Measurements from ENCODE around the gene TBL3. TPM values are rescaled to one million over a fixed set of nuclear protein-coding genes. Genes with fewer than 3 reads are reported as not detected.

TBL3 gene
- total and polyA plus RNA-seq, 9 of the 15 experiments (the other 6 are each of a cell fraction or from before 2014, with no cell fraction given) = 0.97 to 117 (median 24.5) TPM

DNA sequence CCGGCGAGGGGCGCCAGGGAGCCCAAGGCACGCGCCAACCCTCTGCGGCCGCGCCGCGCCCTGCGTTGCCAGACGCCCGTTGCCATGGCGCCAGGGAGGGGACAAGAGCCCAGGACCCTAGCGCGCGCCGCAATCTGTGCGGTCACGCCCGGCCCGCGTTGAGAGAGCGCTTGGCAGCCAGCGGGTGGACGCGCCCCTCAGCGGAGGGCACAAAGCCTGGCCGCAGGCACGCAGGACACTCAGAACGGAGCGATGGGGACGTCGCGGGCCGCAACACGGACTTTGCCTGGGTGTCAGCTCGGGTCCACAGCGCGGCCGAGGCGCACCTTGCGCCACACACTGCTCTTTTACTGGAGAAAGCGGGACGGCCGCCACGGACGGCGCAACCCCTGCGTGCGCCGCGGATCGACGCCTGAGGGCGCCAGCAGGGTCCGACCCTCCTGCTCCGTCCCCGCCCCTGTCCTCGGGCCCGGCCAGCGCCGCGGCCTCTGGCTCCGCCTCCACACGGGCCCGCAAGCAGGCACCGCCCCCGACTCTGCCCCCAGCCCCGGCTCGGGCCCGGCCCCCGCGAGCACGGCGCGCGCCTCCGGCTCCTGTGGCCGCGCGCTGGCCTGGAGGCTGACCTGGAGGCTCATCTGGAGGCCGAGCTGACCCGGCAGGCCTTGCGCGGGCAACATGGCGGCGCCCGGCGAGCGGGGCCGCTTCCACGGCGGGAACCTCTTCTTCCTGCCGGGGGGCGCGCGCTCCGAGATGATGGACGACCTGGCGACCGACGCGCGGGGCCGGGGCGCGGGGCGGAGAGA lies 11.9 kb downstream of the TBL3 start, which contains the start of gene GFER (continued):
- 0 out of 2 replicates have a peak, but pooled peaks have one; percentile 26 for TF ChIP-seq JUN (IDR thresholded peaks at IDR 0.05; ENCODE audit: borderline replicate concordance, low read depth, low read length)
- TF ChIP-seq JUN (CRISPR knock-in tag; IDR thresholded peaks at IDR 0.05; ENCODE audit: borderline replicate concordance) = no peak
- no peak for TF ChIP-seq ETV6 (IDR thresholded peaks at IDR 0.05; ENCODE audit: borderline replicate concordance in 1 of 2, low read depth in 2 of 2, low read length in 1 of 2)
- no peak for TF ChIP-seq ETV6 (CRISPR knock-in tag; IDR thresholded peaks at IDR 0.05; ENCODE audit: borderline replicate concordance)
- peak; percentile 78 for TF ChIP-seq BHLHE40 (IDR thresholded peaks at IDR 0.05; ENCODE audit: low read length)
- TF ChIP-seq EGR1 (conservative IDR thresholded peaks at IDR 0.05) = no peak
- peak; percentile 91 for TF ChIP-seq RFX1 (IDR thresholded peaks at IDR 0.05)
- TF ChIP-seq, protein P1, sequence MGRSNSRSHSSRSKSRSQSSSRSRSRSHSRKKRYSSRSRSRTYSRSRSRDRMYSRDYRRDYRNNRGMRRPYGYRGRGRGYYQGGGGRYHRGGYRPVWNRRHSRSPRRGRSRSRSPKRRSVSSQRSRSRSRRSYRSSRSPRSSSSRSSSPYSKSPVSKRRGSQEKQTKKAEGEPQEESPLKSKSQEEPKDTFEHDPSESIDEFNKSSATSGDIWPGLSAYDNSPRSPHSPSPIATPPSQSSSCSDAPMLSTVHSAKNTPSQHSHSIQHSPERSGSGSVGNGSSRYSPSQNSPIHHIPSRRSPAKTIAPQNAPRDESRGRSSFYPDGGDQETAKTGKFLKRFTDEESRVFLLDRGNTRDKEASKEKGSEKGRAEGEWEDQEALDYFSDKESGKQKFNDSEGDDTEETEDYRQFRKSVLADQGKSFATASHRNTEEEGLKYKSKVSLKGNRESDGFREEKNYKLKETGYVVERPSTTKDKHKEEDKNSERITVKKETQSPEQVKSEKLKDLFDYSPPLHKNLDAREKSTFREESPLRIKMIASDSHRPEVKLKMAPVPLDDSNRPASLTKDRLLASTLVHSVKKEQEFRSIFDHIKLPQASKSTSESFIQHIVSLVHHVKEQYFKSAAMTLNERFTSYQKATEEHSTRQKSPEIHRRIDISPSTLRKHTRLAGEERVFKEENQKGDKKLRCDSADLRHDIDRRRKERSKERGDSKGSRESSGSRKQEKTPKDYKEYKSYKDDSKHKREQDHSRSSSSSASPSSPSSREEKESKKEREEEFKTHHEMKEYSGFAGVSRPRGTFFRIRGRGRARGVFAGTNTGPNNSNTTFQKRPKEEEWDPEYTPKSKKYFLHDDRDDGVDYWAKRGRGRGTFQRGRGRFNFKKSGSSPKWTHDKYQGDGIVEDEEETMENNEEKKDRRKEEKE (IDR thresholded peaks at IDR 0.05; ENCODE audit: borderline replicate concordance in 1 of 2, control insufficient read depth in 1 of 2, low read depth in 2 of 2, low read length in 1 of 2) = peak in 1 of 2 experiments; percentile 88; a peak in 2 of 4 replicates
- TF ChIP-seq BMI1 (IDR thresholded peaks at IDR 0.05; ENCODE audit: low read length) = peak; percentile 54; the same call in 1 of the 2 replicates
- no peak for TF ChIP-seq ZNF445 (CRISPR knock-in tag; IDR thresholded peaks at IDR 0.05; ENCODE audit: low read depth)
- TF ChIP-seq MAFK (IDR thresholded peaks at IDR 0.05; ENCODE audit: low read length) = no peak
- TF ChIP-seq, protein P2, sequence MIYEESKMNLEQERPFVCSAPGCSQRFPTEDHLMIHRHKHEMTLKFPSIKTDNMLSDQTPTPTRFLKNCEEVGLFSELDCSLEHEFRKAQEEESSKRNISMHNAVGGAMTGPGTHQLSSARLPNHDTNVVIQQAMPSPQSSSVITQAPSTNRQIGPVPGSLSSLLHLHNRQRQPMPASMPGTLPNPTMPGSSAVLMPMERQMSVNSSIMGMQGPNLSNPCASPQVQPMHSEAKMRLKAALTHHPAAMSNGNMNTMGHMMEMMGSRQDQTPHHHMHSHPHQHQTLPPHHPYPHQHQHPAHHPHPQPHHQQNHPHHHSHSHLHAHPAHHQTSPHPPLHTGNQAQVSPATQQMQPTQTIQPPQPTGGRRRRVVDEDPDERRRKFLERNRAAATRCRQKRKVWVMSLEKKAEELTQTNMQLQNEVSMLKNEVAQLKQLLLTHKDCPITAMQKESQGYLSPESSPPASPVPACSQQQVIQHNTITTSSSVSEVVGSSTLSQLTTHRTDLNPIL (CRISPR knock-in tag; IDR thresholded peaks at IDR 0.05) = no peak
- peak; percentile 31 for TF ChIP-seq PHF20 (IDR thresholded peaks at IDR 0.05; ENCODE audit: partially characterized antibody)
- peak; percentile 76 for TF ChIP-seq HCFC1 (IDR thresholded peaks at IDR 0.05; ENCODE audit: low read depth, low read length)
- TF ChIP-seq TAF1 (IDR thresholded peaks at IDR 0.05; ENCODE audit: control insufficient read depth, extremely low read depth, insufficient read depth, low read length, severe bottlenecking) = peak; percentile 88
- TF ChIP-seq HINFP (tag; conservative IDR thresholded peaks at IDR 0.05; ENCODE audit: low read depth) = no peak
- TF ChIP-seq CXXC5 (CRISPR knock-in tag; IDR thresholded peaks at IDR 0.05) = peak; percentile 91
- no peak for TF ChIP-seq RFX5 (IDR thresholded peaks at IDR 0.05; ENCODE audit: low read depth, low read length)
- no peak for TF ChIP-seq FOXO4 (CRISPR knock-in tag; IDR thresholded peaks at IDR 0.05)
- TF ChIP-seq NR4A1 (CRISPR knock-in tag; IDR thresholded peaks at IDR 0.05) = peak; percentile 79; the same call in 1 of the 2 replicates
- TF ChIP-seq NR4A1 (tag; IDR thresholded peaks at IDR 0.05) = peak; percentile 71
